ENCODE data around the gene DOK4. TPM values are rescaled to one million over a fixed set of nuclear protein-coding genes. Genes with fewer than 3 reads are reported as not detected.

DOK4 gene
- total and polyA plus RNA-seq, 5 donors from 2014 or later, result 0.99 to 1.8 (median 1.2) TPM

GRCh38 chr16:57481421-57481820 lies 4.9 kb downstream of the DOK4 start:
- no peak for ATAC-seq (ENCODE audit: low read depth in 2 of 2)
- H3K4me1 Mint-ChIP-seq, result peaks cover 0 to 24% (median 8%) of the 10 kb centered on the region in 4 donors

DNA sequence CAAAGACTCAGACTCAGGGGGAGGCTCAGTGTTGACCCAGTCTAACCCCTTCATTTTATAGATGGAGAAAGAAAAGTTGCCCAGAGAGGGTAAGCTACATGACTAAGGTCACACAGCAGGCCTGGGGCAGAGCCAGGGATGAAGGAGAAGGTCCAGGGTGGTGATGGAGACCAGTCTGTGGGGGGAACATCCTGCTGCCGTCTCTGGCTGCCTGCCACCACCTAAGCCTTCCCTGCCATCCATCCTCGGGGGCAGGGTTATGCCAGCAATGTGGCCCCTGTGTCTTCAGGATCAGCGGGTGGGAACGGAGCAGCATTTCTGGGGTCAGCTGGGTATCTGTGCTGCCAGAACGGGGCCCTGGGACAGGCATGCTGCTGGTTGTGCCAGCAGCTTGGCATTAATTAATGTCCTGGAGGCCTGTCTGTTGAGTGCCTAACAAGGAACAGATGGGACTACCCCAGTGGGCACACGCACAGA lies 5.5 kb downstream of the DOK4 start:
- Mint-ChIP-seq H3K4me3 (no peak overlapping the region), H3K36me3 (no peaks in the 10 kb centered on the region)

More at GRCh38 chr16:57481421-57481820, 4.9 kb downstream of the DOK4 start:
- DNase-seq, result no peak
- Histone ChIP-seq H3K9me3 (ENCODE audit: control insufficient read depth in 2 of 2, low read length in 2 of 2) (no peaks in the 10 kb centered on the region), H3K27me3 (ENCODE audit: control insufficient read depth, insufficient read depth, low read length) (no peaks in the 10 kb centered on the region), H3K4me3 (ENCODE audit: low read depth, low read length) (no peak overlapping the region), H3K4me1 (ENCODE audit: control insufficient read depth, insufficient read depth, low read length, poor library complexity, severe bottlenecking) (peaks cover 15% of the 10 kb centered on the region), H3K36me3 (ENCODE audit: control insufficient read depth, insufficient read depth, low read length) (no peaks in the 10 kb centered on the region), H3K27ac (ENCODE audit: insufficient read depth, low read length, poor library complexity, severe bottlenecking) (no peak overlapping the region)
- Mint-ChIP-seq H3K27ac (no peak overlapping the region), H3K9me3 (no peaks in the 10 kb centered on the region), H3K27me3 (peaks cover 6% of the 10 kb centered on the region), H3K4me3 (no peak overlapping the region), H3K36me3 (no peaks in the 10 kb centered on the region)

DNA sequence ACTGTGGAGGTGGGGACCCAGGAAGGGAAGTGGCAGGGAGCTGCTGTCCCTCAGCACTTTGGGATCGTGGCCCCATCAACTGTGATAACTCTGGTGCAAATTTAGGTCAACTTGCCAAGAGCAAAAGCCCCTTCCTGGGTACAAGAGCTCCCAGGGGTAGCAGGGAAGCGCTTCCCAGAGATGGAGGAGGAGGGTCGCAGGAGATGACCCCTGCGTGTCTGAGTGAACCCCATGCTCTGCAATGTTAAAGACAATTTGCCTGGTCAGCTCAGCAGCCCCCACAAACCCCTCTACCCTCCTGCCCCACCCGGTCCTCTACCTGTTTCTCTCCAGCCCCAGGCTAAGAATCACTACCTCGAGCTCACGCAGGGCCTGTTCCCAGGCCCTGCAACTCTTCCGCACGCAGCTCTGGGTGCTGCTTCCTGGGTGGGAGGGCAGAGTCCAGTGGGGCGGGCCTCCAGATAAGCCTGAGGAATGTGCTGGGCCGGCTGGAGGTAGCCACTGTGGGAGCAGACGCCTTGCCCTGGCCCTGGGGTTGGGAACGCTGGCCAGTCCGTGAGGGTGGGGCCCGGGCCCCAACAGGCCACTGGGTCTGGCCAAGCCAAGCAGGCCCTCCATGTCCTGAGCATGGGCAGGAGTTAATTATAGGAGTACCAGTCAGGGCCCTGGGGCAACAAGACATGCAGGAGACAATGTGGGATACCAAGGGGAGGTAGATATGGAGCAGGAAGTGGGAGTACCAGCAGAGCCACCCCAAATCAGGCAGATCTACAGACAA lies 6.1 kb downstream of the DOK4 start:
- no peak overlapping the region for H3K4me3 Mint-ChIP-seq
- Histone ChIP-seq H3K36me3 (ENCODE audit: control insufficient read depth, insufficient read depth, low read length) (no peaks in the 10 kb centered on the region), H3K27me3 (ENCODE audit: control insufficient read depth, insufficient read depth, low read length) (no peaks in the 10 kb centered on the region), H3K4me3 (ENCODE audit: low read depth, low read length) (no peak overlapping the region), H3K4me1 (ENCODE audit: control insufficient read depth, insufficient read depth, low read length, poor library complexity, severe bottlenecking) (peaks cover 15% of the 10 kb centered on the region), H3K27ac (ENCODE audit: insufficient read depth, low read length, poor library complexity, severe bottlenecking) (no peak overlapping the region), H3K9me3 (ENCODE audit: control insufficient read depth in 2 of 2, low read length in 2 of 2) (no peaks in the 10 kb centered on the region)
- peaks cover 0 to 27% (median 9%) of the 10 kb centered on the region in 4 donors for H3K4me1 Mint-ChIP-seq
- DNase-seq, result no peak
- H3K27me3 Mint-ChIP-seq, result peaks cover 6% of the 10 kb centered on the region
- no peaks in the 10 kb centered on the region for H3K9me3 Mint-ChIP-seq
- H3K27ac Mint-ChIP-seq, result no peak overlapping the region
- no peaks in the 10 kb centered on the region for H3K36me3 Mint-ChIP-seq
- ATAC-seq (ENCODE audit: low read depth in 2 of 2), result no peak

More for the DNA sequence above, 5.5 kb downstream of the DOK4 start:
- Histone ChIP-seq H3K9me3 (ENCODE audit: control insufficient read depth in 2 of 2, low read length in 2 of 2) (no peaks in the 10 kb centered on the region), H3K4me3 (ENCODE audit: low read depth, low read length) (no peak overlapping the region), H3K36me3 (ENCODE audit: control insufficient read depth, insufficient read depth, low read length) (no peaks in the 10 kb centered on the region), H3K27me3 (ENCODE audit: control insufficient read depth, insufficient read depth, low read length) (no peaks in the 10 kb centered on the region), H3K27ac (ENCODE audit: insufficient read depth, low read length, poor library complexity, severe bottlenecking) (no peak overlapping the region), H3K4me1 (ENCODE audit: control insufficient read depth, insufficient read depth, low read length, poor library complexity, severe bottlenecking) (peaks cover 18% of the 10 kb centered on the region)
- DNase-seq (no peak), ATAC-seq (ENCODE audit: low read depth in 2 of 2) (no peak)
- Mint-ChIP-seq H3K27ac (no peak overlapping the region), H3K27me3 (peaks cover 6% of the 10 kb centered on the region), H3K4me1 (peaks cover 0 to 27% (median 11%) of the 10 kb centered on the region in 4 donors), H3K9me3 (no peaks in the 10 kb centered on the region)

- ATAC-seq (ENCODE audit: low read depth in 2 of 2) (no peak), DNase-seq (no peak)
- peaks cover 0 to 20% (median 7%) of the 10 kb centered on the region in 4 donors for H3K4me1 Mint-ChIP-seq
- H3K36me3 Mint-ChIP-seq, result no peaks in the 10 kb centered on the region
- Histone ChIP-seq H3K9me3 (ENCODE audit: control insufficient read depth in 2 of 2, low read length in 2 of 2) (no peaks in the 10 kb centered on the region), H3K4me1 (ENCODE audit: control insufficient read depth, insufficient read depth, low read length, poor library complexity, severe bottlenecking) (peaks cover 13% of the 10 kb centered on the region), H3K36me3 (ENCODE audit: control insufficient read depth, insufficient read depth, low read length) (no peaks in the 10 kb centered on the region), H3K27ac (ENCODE audit: insufficient read depth, low read length, poor library complexity, severe bottlenecking) (no peak overlapping the region), H3K4me3 (ENCODE audit: low read depth, low read length) (no peak overlapping the region), H3K27me3 (ENCODE audit: control insufficient read depth, insufficient read depth, low read length) (no peaks in the 10 kb centered on the region)
- no peak overlapping the region for H3K4me3 Mint-ChIP-seq
- H3K27ac Mint-ChIP-seq, result no peak overlapping the region
- H3K27me3 Mint-ChIP-seq, result peaks cover under 1% of the 10 kb centered on the region
- H3K9me3 Mint-ChIP-seq, result no peaks in the 10 kb centered on the region
Observed at GRCh38 chr16:57479205-57479975, 6.9 kb downstream of the DOK4 start.

- ATAC-seq (ENCODE audit: low read depth in 2 of 2), result no peak
- no peaks in the 10 kb centered on the region for H3K36me3 Mint-ChIP-seq
- H3K4me1 Mint-ChIP-seq, result peaks cover 0 to 17% (median 7%) of the 10 kb centered on the region in 4 donors
- no peak for DNase-seq
- no peaks in the 10 kb centered on the region for H3K27me3 Mint-ChIP-seq
- Histone ChIP-seq H3K4me1 (ENCODE audit: control insufficient read depth, insufficient read depth, low read length, poor library complexity, severe bottlenecking) (peaks cover 13% of the 10 kb centered on the region), H3K27me3 (ENCODE audit: control insufficient read depth, insufficient read depth, low read length) (no peaks in the 10 kb centered on the region), H3K4me3 (ENCODE audit: low read depth, low read length) (no peak overlapping the region), H3K36me3 (ENCODE audit: control insufficient read depth, insufficient read depth, low read length) (no peaks in the 10 kb centered on the region), H3K27ac (ENCODE audit: insufficient read depth, low read length, poor library complexity, severe bottlenecking) (no peak overlapping the region), H3K9me3 (ENCODE audit: control insufficient read depth in 2 of 2, low read length in 2 of 2) (no peaks in the 10 kb centered on the region)
- peak overlapping the region in 2 of 3 donors; percentile 64 to 80 for H3K27ac Mint-ChIP-seq
- no peaks in the 10 kb centered on the region for H3K9me3 Mint-ChIP-seq
- H3K4me3 Mint-ChIP-seq, result no peak overlapping the region
Observed at GRCh38 chr16:57478396-57479204, 7.7 kb downstream of the DOK4 start.

DNA sequence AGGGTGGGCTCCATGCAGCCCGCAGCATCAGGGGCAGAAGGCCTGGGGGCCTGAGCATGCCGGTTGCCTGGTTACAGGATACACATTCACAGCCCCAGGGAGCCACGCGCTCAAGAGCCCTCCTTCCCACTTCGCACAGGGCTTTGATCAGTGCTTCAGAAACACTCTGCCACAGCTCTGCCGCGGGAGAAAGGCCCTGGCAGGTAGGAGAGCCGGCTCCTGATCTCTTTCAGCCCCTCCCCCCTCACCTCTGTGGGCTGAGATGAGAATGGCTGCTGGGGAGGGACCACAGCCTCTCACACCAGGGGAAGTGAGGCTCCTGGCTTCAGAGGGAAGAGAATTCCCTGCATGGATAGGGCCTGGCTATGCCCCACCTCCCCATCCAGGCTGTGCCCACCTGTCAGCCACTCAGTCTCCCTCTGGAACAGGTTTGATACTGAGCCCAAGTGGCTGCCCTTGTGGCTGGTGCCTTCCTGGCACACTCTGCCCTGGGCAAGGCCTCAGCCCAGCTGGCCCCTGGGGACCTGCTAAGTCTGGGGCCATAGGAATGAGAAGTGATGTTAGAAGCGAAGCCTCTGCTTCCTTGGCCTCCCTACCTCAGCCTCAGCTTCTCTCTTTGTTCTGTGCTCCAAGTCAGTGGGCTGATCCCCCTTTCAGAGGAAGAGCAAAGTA lies 8.6 kb downstream of the DOK4 start:
- H3K36me3 Mint-ChIP-seq, result no peaks in the 10 kb centered on the region

More for the DNA sequence above, 8.6 kb downstream of the DOK4 start:
- Histone ChIP-seq H3K27me3 (ENCODE audit: control insufficient read depth, insufficient read depth, low read length) (no peaks in the 10 kb centered on the region), H3K36me3 (ENCODE audit: control insufficient read depth, insufficient read depth, low read length) (no peaks in the 10 kb centered on the region), H3K4me1 (ENCODE audit: control insufficient read depth, insufficient read depth, low read length, poor library complexity, severe bottlenecking) (peaks cover 13% of the 10 kb centered on the region), H3K27ac (ENCODE audit: insufficient read depth, low read length, poor library complexity, severe bottlenecking) (no peak overlapping the region), H3K9me3 (ENCODE audit: control insufficient read depth in 2 of 2, low read length in 2 of 2) (no peaks in the 10 kb centered on the region), H3K4me3 (ENCODE audit: low read depth, low read length) (no peak overlapping the region)
- Mint-ChIP-seq H3K27ac (no peak overlapping the region), H3K4me1 (peaks cover 0 to 17% (median 7%) of the 10 kb centered on the region in 4 donors), H3K27me3 (no peaks in the 10 kb centered on the region), H3K9me3 (no peaks in the 10 kb centered on the region), H3K4me3 (peak overlapping the region in 2 of 4 donors; percentile 27 to 35)
- DNase-seq, result no peak
- ATAC-seq (ENCODE audit: low read depth in 2 of 2), result no peak

Data from CD4-positive, CD25-positive, alpha-beta regulatory T cell (primary cell).